ENCODE results near the gene F7.
"Not testable (repeated sequence)": the region's sequence is repeated elsewhere in the genome, so short reads cannot be mapped to it uniquely, and the experiment has no call there.

The F7 gene

GRCh38 chr13:113105032-113105920 lies at the start of gene F7:
Gene F7 (plus strand): TSS chr13:113105791. CDS start chr13:113105842, 51 bp downstream.
- DNase-seq, result no peak
- Histone ChIP-seq H3K36me3 (replicated peaks) (no peaks in the 10 kb centered on the region), H3K27ac (no peak within 1 kb of the TSS), H3K27me3 (replicated peaks) (peaks cover 12% of the 10 kb centered on the region), H3K4me3 (ENCODE audit: low read depth, low read length) (no peak within 1 kb of the TSS)
- TF ChIP-seq CTCF (IDR thresholded peaks at IDR 0.05; ENCODE audit: low read depth, low read length, missing control alignments), result no peak
- in situ Hi-C loops (cut with HindIII; ENCODE audit: low pct_ligation_motif_present, low sequenced_read_pairs), result no loop called here

GRCh38 chr13:113057084-113057483 lies 48.5 kb upstream of the F7 start:
- peaks cover 22% of the 10 kb centered on the region for H3K27me3 ChIP-seq (replicated peaks)
- H3K36me3 ChIP-seq (replicated peaks), result no peaks in the 10 kb centered on the region
- no peak overlapping the region for H3K4me3 ChIP-seq (ENCODE audit: low read depth, low read length)
- DNase-seq, result no peak
- no peak for TF ChIP-seq CTCF (IDR thresholded peaks at IDR 0.05; ENCODE audit: low read depth, low read length, missing control alignments)
- no peak overlapping the region for H3K27ac ChIP-seq
- in situ Hi-C loops (cut with HindIII; ENCODE audit: low pct_ligation_motif_present, low sequenced_read_pairs), result no loop called here

- H3K4me3 ChIP-seq (ENCODE audit: low read depth, low read length); H3K27ac ChIP-seq; H3K36me3 ChIP-seq (replicated peaks); DNase-seq; in situ Hi-C loops (cut with HindIII; ENCODE audit: low pct_ligation_motif_present, low sequenced_read_pairs): not testable (repeated sequence)
- peaks cover 18% of the 10 kb centered on the region for H3K27me3 ChIP-seq (replicated peaks)
Observed at GRCh38 chr13:113057559-113057958, 48.0 kb upstream of the F7 start.

- H3K27me3 ChIP-seq (replicated peaks), result peaks cover 10% of the 10 kb centered on the region
- H3K36me3 ChIP-seq (replicated peaks), result no peaks in the 10 kb centered on the region
- H3K27ac ChIP-seq, result no peak overlapping the region
- TF ChIP-seq CTCF (IDR thresholded peaks at IDR 0.05; ENCODE audit: low read depth, low read length, missing control alignments), result no peak
- in situ Hi-C loops (cut with HindIII; ENCODE audit: low pct_ligation_motif_present, low sequenced_read_pairs), result no loop called here
- H3K4me3 ChIP-seq (ENCODE audit: low read depth, low read length), result no peak overlapping the region
- DNase-seq, result no peak
Observed at GRCh38 chr13:113058129-113058987, 47.2 kb upstream of the F7 start.

- no peak for TF ChIP-seq CTCF (IDR thresholded peaks at IDR 0.05; ENCODE audit: low read depth, low read length, missing control alignments)
- no peak for DNase-seq
- Histone ChIP-seq H3K4me3 (ENCODE audit: low read depth, low read length) (no peak overlapping the region), H3K27ac (no peak overlapping the region), H3K36me3 (replicated peaks) (no peaks in the 10 kb centered on the region), H3K27me3 (replicated peaks) (peaks cover 4% of the 10 kb centered on the region)
- in situ Hi-C loops (cut with HindIII; ENCODE audit: low pct_ligation_motif_present, low sequenced_read_pairs), result no loop called here
Observed at GRCh38 chr13:113058988-113059850, 46.4 kb upstream of the F7 start.

Data from brain microvascular endothelial cell (primary cell).